HepG2 (cell line): Measurements from ENCODE around the gene TUBA4B. TPM values are rescaled to one million over a fixed set of nuclear protein-coding genes. Genes with fewer than 3 reads are reported as not detected.

ENCODE experiments used
- E2F1 ChIP-seq: sonication (generic); formaldehyde crosslinking; IDR thresholded peaks from 2 replicates; pipeline ENCODE4 v1.5.0; 2020; ENCODE audit warnings: missing genetic modification reagents
- HDAC1 ChIP-seq: sonication (generic); formaldehyde crosslinking; IDR thresholded peaks from 2 replicates; pipeline ENCODE4 v1.5.1; 2020; ENCODE audit warnings: mild to moderate bottlenecking, missing genetic modification reagents
- HIVEP1 ChIP-seq: sonication (generic); formaldehyde crosslinking; IDR thresholded peaks from 2 replicates; pipeline ENCODE4 v1.4.0; 2020; ENCODE audit warnings: mild to moderate bottlenecking, missing genetic modification reagents
- HMGXB4 ChIP-seq, 2 experiments: sonication (generic) in 1 of 2; formaldehyde crosslinking in 1 of 2; IDR thresholded peaks; 2 replicates each; pipeline versions ENCODE4 v1.4.0 to v1.6.1; 2018 to 2020; ENCODE audit warnings: missing genetic modification reagents in 2 of 2, borderline replicate concordance in 1 of 2, low read depth in 1 of 2, mild to moderate bottlenecking in 1 of 2, missing biosample characterization in 1 of 2
- IKZF4 ChIP-seq: sonication (generic); formaldehyde crosslinking; IDR thresholded peaks from 2 replicates; pipeline ENCODE4 v1.5.1; 2020; ENCODE audit warnings: borderline replicate concordance, mild to moderate bottlenecking, low read depth, missing genetic modification reagents; ENCODE audit errors: not compliant biosample characterization
- IKZF5 ChIP-seq: IDR thresholded peaks from 2 replicates; pipeline ENCODE4 v1.6.1; 2018; ENCODE audit warnings: missing genetic modification reagents, mild to moderate bottlenecking, missing compliant biosample characterization
- IRF9 ChIP-seq: sonication (generic); formaldehyde crosslinking; IDR thresholded peaks from 2 replicates; pipeline ENCODE4 v1.8.0; 2022; ENCODE audit warnings: missing genetic modification reagents, mild to moderate bottlenecking, borderline replicate concordance
- MTF1 ChIP-seq: sonication (generic); formaldehyde crosslinking; IDR thresholded peaks from 2 replicates; pipeline ENCODE4 v1.5.0; 2020; ENCODE audit warnings: missing genetic modification reagents
- MXD4 ChIP-seq: IDR thresholded peaks from 2 replicates; pipeline ENCODE4 v1.6.1; 2016; ENCODE audit warnings: mild to moderate bottlenecking, missing biosample characterization, missing genetic modification reagents
- MXI1 ChIP-seq: IDR thresholded peaks from 3 replicates; pipeline ENCODE4 v1.6.1; 2012; ENCODE audit warnings: low read depth, low read length, inconsistent platforms, borderline replicate concordance
- MYPOP ChIP-seq: sonication (generic); formaldehyde crosslinking; IDR thresholded peaks from 2 replicates; pipeline ENCODE4 v1.8.1; 2023; ENCODE audit warnings: mild to moderate bottlenecking, moderate library complexity, missing genetic modification reagents
- PBX3 ChIP-seq: sonication (generic); formaldehyde crosslinking; IDR thresholded peaks from 2 replicates; pipeline ENCODE4 v1.8.1; 2023; ENCODE audit warnings: missing genetic modification reagents, inconsistent platforms, borderline replicate concordance
- PHF21A ChIP-seq: sonication (generic); formaldehyde crosslinking; IDR thresholded peaks from 2 replicates; pipeline ENCODE4 v1.5.0; 2020; ENCODE audit warnings: mild to moderate bottlenecking, missing genetic modification reagents
- SUZ12 ChIP-seq: fragments of 150-350 bp; IDR thresholded peaks from 2 replicates; pipeline ENCODE4 v1.6.1; 2014; ENCODE audit warnings: low read depth, low read length
- TEAD2 ChIP-seq: sonication (generic); formaldehyde crosslinking; IDR thresholded peaks from 2 replicates; pipeline ENCODE4 v1.9.0; 2021; ENCODE audit warnings: missing genetic modification reagents
- ZBTB20 ChIP-seq: sonication (generic); formaldehyde crosslinking; IDR thresholded peaks from 2 replicates; pipeline ENCODE4 v1.8.1; 2023; ENCODE audit warnings: missing genetic modification reagents, low read depth, mild to moderate bottlenecking, borderline replicate concordance
- ZNF253 ChIP-seq: sonication (generic); formaldehyde crosslinking; IDR thresholded peaks from 2 replicates; pipeline ENCODE4 v1.8.0; 2022; ENCODE audit warnings: mild to moderate bottlenecking, missing genetic modification reagents, borderline replicate concordance
- ZNF282 ChIP-seq: fragments of 450-650 bp; IDR thresholded peaks from 2 replicates; pipeline ENCODE4 v1.6.1; 2018; ENCODE audit not compliant: partially characterized antibody
- ZNF644 ChIP-seq: IDR thresholded peaks from 2 replicates; pipeline ENCODE4 v1.6.1; 2016; ENCODE audit warnings: low read depth
- ZNF672 ChIP-seq: sonication (generic); formaldehyde crosslinking; IDR thresholded peaks from 2 replicates; pipeline ENCODE4 v1.8.1; 2022; ENCODE audit warnings: missing genetic modification reagents
- polyA plus RNA-seq, 8 experiments: library from polyadenylated mRNA; depleted of rRNA in 3 of 8; stranded (reverse) in 7 of 8; unstranded in 1 of 8; fragments of >200 nt; fragmentation: Illumina TruSeq in 4 of 8; extraction: Trizol in 4 of 8; gene quantifications; 2 replicates each; pipeline versions ENCODE4 v1.2.1 to v1.2.3, GENCODE V29; 2011 to 2016; ENCODE audit warnings: low read depth in 4 of 8, missing spikeins in 1 of 8, mixed read lengths in 1 of 8; ENCODE audit not compliant: insufficient read depth in 1 of 8
- total RNA-seq, 5 experiments: library from RNA; depleted of rRNA; stranded (reverse); fragments of >200 nt; fragmentation: Illumina TruSeq; extraction: Trizol; gene quantifications; 2 replicates each; pipeline ENCODE4 v1.2.3, GENCODE V29; 2016; ENCODE audit warnings: low read depth in 1 of 5

The TUBA4B gene
- total and polyA plus RNA-seq, 2 of the 13 experiments (the other 11 are each of a cell fraction or from before 2014, with no cell fraction given), result 0.18 to 0.22 TPM

- TF ChIP-seq SUZ12 (no peak), ZNF282 (no peak), ZNF672 (CRISPR knock-in tag) (no peak), E2F1 (CRISPR knock-in tag) (peak; percentile 28; the same call in 1 of the 2 replicates), IKZF5 (CRISPR knock-in tag) (0 out of 2 replicates have a peak, but pooled peaks have one; percentile 10), PBX3 (CRISPR knock-in tag) (no peak), HMGXB4 (CRISPR knock-in tag; IDR thresholded peaks at IDR 0.05; ENCODE audit: borderline replicate concordance in 1 of 2, low read depth in 1 of 2) (no peak), MYPOP (0 out of 2 replicates have a peak, but pooled peaks have one; percentile 8), HDAC1 (CRISPR knock-in tag) (peak; percentile 32), HIVEP1 (no peak), IKZF4 (CRISPR knock-in tag) (peak; percentile 17), MXD4 (CRISPR knock-in tag) (peak; percentile 62; the same call in 1 of the 2 replicates), TEAD2 (CRISPR knock-in tag) (no peak), ZBTB20 (CRISPR knock-in tag) (no peak), MXI1 (peak; percentile 64; the same call in 1 of the 3 replicates), MTF1 (CRISPR knock-in tag) (no peak), IRF9 (no peak), PHF21A (0 out of 2 replicates have a peak, but pooled peaks have one; percentile 3), ZNF644 (CRISPR knock-in tag) (no peak), ZNF253 (CRISPR knock-in tag) (0 out of 2 replicates have a peak, but pooled peaks have one; percentile 9)
These were observed 22.9 kb upstream of the TUBA4B start (continued) for GRCh38 chr2:219230059-219230540.
